Subcutaneous abdominal adipose tissue (tissue), 5 donors: ENCODE results near the gene PAPOLB.

Experiments
- H3K27ac ChIP-seq: one replicate; pipeline ENCODE4 v1.7.0; 2013; ENCODE audit warnings: low read depth, mild to moderate bottlenecking, inconsistent platforms, low read length, moderate library complexity
- H3K27me3 ChIP-seq, 5 donors: one replicate each; pipeline ENCODE4 v1.7.0; 2013; ENCODE audit warnings: low read length in 5 of 5, inconsistent platforms in 1 of 5; ENCODE audit not compliant: control insufficient read depth in 5 of 5, insufficient read depth in 4 of 5
- H3K36me3 ChIP-seq, 5 donors: one replicate each; pipeline ENCODE4 v1.7.0; 2013; ENCODE audit warnings: low read length in 5 of 5; ENCODE audit not compliant: control insufficient read depth in 5 of 5, insufficient read depth in 5 of 5
- H3K4me1 ChIP-seq, 5 donors: one replicate each; pipeline ENCODE4 v1.7.0; 2013; ENCODE audit warnings: low read length in 5 of 5, mild to moderate bottlenecking in 3 of 5, moderate library complexity in 1 of 5; ENCODE audit not compliant: control insufficient read depth in 5 of 5, insufficient read depth in 5 of 5
- H3K4me3 ChIP-seq, 5 donors: one replicate each; pipeline ENCODE4 v1.7.0; 2013; ENCODE audit warnings: low read length in 5 of 5, low read depth in 1 of 5
- H3K9ac ChIP-seq, 5 donors: one replicate each; pipeline ENCODE4 v1.7.0; 2013; ENCODE audit warnings: low read length in 5 of 5, mild to moderate bottlenecking in 4 of 5, moderate library complexity in 3 of 5
- H3K9me3 ChIP-seq, 5 donors: one replicate each; pipeline ENCODE4 v1.7.0; 2013; ENCODE audit warnings: low read length in 5 of 5; ENCODE audit not compliant: control insufficient read depth in 5 of 5
- donor health status: healthy.
- donor health status: healthy.
- donor health status: healthy.
- donor health status: healthy.
- donor health status: healthy.

PAPOLB gene

GRCh38 chr7:4845740-4846142, 16.1 kb downstream of the PAPOLB start:
- Histone ChIP-seq H3K4me3 (no peak overlapping the region), H3K27me3 (no peaks in the 10 kb centered on the region), H3K4me1 (no peaks in the 10 kb centered on the region), H3K9me3 (peaks cover 0 to 3% (median 0%) of the 10 kb centered on the region in 5 donors), H3K36me3 (no peaks in the 10 kb centered on the region), H3K27ac (no peak overlapping the region), H3K9ac (no peak overlapping the region)

DNA sequence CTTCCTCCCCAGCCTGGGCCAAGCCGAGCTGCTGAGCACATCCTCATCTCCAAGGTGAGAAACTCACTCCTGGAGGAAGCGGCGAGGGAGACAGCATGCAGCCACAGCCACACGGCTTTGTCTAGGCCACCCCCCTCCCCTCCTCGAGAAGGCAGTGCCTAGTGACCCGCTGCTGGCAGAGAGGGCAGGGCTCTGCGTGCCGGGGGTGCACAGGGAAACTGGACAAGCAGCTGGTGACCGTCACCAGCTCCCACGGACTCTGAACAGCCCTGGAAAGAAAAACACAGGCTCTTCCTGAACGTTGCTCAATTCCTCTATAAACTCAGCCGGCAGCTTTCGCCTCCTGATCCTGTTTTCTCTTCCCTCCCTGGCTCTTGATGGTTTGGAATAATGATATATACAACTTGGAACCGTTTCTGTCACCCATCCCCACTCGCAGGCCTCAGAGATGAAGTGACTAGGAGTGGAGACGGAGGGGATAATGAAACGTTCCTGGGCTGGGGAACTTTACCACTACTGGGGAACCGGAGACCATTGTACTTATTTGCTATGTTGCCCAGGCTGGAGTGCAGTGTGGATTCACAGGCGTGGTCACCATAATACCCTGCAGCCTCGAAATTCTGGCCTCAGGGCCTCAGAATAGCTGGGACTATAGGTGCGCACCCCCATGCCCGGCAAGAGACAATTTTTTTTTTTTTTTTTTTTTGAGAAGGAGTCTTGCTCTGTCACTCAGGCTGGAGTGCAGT, 19.3 kb downstream of the PAPOLB start:
- no peaks in the 10 kb centered on the region for H3K9me3 ChIP-seq
- no peaks in the 10 kb centered on the region for H3K36me3 ChIP-seq
- H3K9ac ChIP-seq = no peak overlapping the region
- peaks cover 0 to 4% (median 0%) of the 10 kb centered on the region in 5 donors for H3K27me3 ChIP-seq
- no peak overlapping the region for H3K27ac ChIP-seq
- peaks cover 0 to 11% (median 0%) of the 10 kb centered on the region in 5 donors for H3K4me1 ChIP-seq
- no peak overlapping the region for H3K4me3 ChIP-seq

DNA sequence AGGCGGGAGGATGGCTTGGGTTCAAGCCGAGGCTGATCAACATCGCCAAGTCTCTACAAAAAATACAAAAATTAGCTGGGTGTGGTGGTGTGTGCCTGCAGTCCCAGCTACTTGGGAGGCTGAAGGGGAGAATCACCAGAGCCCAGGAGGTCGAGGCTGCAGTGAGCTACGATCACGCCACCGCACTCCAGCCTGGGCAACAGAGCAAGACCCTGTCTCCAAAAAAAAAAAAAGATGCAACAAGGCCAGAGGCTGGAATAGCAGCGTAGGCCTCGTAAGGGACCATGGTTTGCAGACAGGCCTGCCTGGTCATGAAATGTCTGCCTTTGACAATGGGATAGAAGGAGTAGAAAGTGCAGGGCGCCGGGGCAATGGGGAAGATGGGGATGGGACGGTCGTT, 20.0 kb downstream of the PAPOLB start:
- Histone ChIP-seq H3K36me3 (no peaks in the 10 kb centered on the region), H3K27ac (no peak overlapping the region), H3K9ac (no peak overlapping the region), H3K27me3 (peaks cover 0 to 6% (median 3%) of the 10 kb centered on the region in 5 donors), H3K9me3 (no peaks in the 10 kb centered on the region), H3K4me3 (no peak overlapping the region), H3K4me1 (peaks cover 0 to 14% (median 0%) of the 10 kb centered on the region in 5 donors)

- Histone ChIP-seq H3K27ac (no peak overlapping the region), H3K27me3 (peaks cover 0 to 6% (median 3%) of the 10 kb centered on the region in 5 donors), H3K36me3 (peaks cover 0 to 1% (median 0%) of the 10 kb centered on the region in 5 donors), H3K9me3 (no peaks in the 10 kb centered on the region), H3K4me1 (peaks cover 0 to 14% (median 0%) of the 10 kb centered on the region in 5 donors), H3K4me3 (no peak overlapping the region), H3K9ac (no peak overlapping the region)
Measured at GRCh38 chr7:4841007-4841784, 20.6 kb downstream of the PAPOLB start.

DNA sequence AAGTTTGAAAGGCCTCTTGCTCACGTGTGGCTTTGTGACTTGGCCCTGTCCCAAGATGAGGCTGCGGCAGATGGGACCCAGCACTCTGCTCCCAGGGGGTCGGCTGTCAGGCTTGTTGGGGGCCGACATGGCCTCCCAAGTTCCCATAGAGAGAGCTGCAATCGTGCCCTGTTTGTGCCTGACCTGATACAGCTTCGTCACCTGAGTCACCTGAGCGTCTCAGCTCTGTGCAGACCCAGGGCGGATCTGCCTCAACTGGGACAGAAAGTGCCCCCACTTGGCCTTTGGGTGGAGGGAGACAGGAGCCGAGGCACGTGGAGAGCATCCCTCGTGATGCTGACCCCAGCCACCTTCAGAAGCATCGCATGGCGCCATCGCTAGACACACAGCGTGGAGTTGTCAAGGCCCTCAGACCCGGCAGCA, 21.7 kb downstream of the PAPOLB start:
- no peak overlapping the region for H3K9ac ChIP-seq
- H3K27me3 ChIP-seq = peaks cover 0 to 6% (median 3%) of the 10 kb centered on the region in 5 donors
- H3K4me3 ChIP-seq = no peak overlapping the region
- H3K9me3 ChIP-seq = no peaks in the 10 kb centered on the region
- H3K36me3 ChIP-seq = peaks cover 0 to 11% (median 3%) of the 10 kb centered on the region in 5 donors
- H3K4me1 ChIP-seq = peaks cover 0 to 14% (median 0%) of the 10 kb centered on the region in 5 donors
- H3K27ac ChIP-seq = no peak overlapping the region

DNA sequence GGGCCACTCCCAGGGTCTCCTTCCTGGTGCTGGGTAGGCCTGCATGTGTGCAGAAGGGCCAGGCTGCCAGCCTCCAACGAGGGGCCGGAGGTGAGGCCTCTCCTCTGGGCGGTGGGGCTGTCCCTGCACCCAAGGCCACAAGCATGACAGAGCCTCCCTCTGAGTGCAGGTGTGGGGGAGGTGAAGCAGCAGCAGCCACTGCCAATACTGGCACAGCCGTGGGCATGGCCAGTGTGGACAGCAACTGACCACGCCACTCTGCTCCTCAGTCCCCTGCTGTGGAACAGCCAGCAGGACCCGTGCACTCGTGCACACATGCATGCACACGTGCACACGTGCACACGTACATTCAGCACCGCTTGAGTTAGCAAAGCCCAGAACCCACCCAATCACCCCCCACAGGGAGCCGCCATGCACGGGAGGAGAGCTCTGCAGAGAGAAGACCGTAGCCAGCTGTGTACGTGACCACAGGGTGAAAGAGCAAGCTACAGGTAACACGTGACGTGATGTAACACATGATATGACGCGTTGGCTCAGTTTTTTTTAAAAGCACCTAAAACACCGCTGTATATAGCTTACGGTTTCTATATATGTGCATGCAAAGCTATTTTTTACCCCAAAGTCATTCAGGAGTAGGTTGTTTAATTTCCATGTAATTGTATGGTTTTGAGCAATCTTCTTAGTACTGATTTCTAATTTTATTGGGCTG, 23.1 kb downstream of the PAPOLB start:
- Histone ChIP-seq H3K27ac (no peak overlapping the region), H3K4me3 (no peak overlapping the region)

GRCh38 chr7:4837803-4838625, 23.8 kb downstream of the PAPOLB start:
- Histone ChIP-seq H3K9ac (no peak overlapping the region), H3K27ac (no peak overlapping the region), H3K36me3 (peaks cover 0 to 26% (median 6%) of the 10 kb centered on the region in 5 donors), H3K27me3 (peaks cover 0 to 6% (median 3%) of the 10 kb centered on the region in 5 donors), H3K4me3 (no peak overlapping the region), H3K9me3 (no peaks in the 10 kb centered on the region), H3K4me1 (peaks cover 0 to 14% (median 0%) of the 10 kb centered on the region in 5 donors)

More for the DNA sequence above, 23.1 kb downstream of the PAPOLB start:
- H3K9me3 ChIP-seq = no peaks in the 10 kb centered on the region
- peaks cover 0 to 22% (median 4%) of the 10 kb centered on the region in 5 donors for H3K36me3 ChIP-seq
- H3K9ac ChIP-seq = no peak overlapping the region
- H3K4me1 ChIP-seq = peaks cover 0 to 14% (median 0%) of the 10 kb centered on the region in 5 donors
- peaks cover 0 to 6% (median 3%) of the 10 kb centered on the region in 5 donors for H3K27me3 ChIP-seq

DNA sequence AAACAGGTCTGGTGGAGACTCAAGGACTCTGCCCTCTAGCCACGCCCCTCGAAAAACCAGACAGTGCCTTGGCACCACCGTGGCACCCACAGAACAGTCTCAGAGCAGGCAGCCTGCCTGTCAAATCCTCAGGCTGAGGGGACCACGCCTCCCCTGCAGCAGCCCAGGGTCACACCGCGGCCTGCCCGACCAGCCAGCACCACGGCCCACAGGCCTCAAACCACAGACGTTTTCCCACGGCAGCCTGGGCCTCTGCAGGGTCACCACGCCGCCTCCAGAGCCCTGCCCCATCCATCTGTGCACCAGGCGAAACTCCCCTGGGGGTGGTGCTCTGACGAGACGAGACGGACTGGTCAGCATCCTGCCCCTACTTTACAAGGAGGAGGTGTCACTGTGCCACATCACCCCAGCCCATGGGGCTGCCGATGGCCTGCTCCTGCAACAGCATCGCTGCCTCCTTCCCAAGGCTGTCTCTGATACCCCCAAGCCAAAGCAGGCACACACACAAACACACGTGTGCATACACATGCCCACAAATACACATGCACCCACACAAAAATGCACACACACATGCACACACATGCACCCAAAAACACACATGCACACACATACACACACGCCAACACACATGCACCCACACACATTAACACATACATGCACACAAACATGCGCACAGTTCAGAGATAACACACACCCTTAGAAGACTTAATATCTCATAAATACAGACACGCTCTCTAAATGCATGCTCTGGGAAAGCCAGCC, 24.6 kb downstream of the PAPOLB start:
- Histone ChIP-seq H3K4me3 (no peak overlapping the region), H3K9ac (no peak overlapping the region)

More for the DNA sequence above, 24.6 kb downstream of the PAPOLB start:
- peaks cover 0 to 14% (median 0%) of the 10 kb centered on the region in 5 donors for H3K4me1 ChIP-seq
- peaks cover 0 to 6% (median 3%) of the 10 kb centered on the region in 5 donors for H3K27me3 ChIP-seq
- H3K9me3 ChIP-seq = no peaks in the 10 kb centered on the region
- H3K27ac ChIP-seq = no peak overlapping the region
- peaks cover 0 to 30% (median 6%) of the 10 kb centered on the region in 5 donors for H3K36me3 ChIP-seq
